Stomach (tissue), 4 donors: ENCODE data around the gene YIPF5.

ENCODE experiments used
- CTCF ChIP-seq, 7 experiments: fragments of 450-650 bp in 4 of 7; fragments of 200-600 bp in 3 of 7; sonication (generic) in 3 of 7; IDR thresholded peaks; one replicate each; pipeline ENCODE4 v1.5.1; 2016 to 2019; ENCODE audit warnings: antibody characterized with exemption in 7 of 7, control low read depth in 2 of 7, mild to moderate bottlenecking in 1 of 7
- EP300 ChIP-seq: sonication (generic); formaldehyde crosslinking; IDR thresholded peaks from one replicate; pipeline ENCODE4 v1.6.1; 2017; ENCODE audit warnings: antibody characterized with exemption
- POLR2A ChIP-seq, 4 donors: fragments of 450-650 bp; IDR thresholded peaks; one replicate each; pipeline ENCODE4 v1.6.1; 2016; ENCODE audit warnings: antibody characterized with exemption in 4 of 4, control low read depth in 2 of 4, mild to moderate bottlenecking in 1 of 4, moderate library complexity in 1 of 4

- TF ChIP-seq CTCF (IDR thresholded peaks at IDR 0.05): no peak
- TF ChIP-seq POLR2A (IDR thresholded peaks at IDR 0.05): no peak
- TF ChIP-seq EP300: no peak
Observed at GRCh38 chr5:144130306-144130705, 40.2 kb downstream of the YIPF5 start.
